ENCODE measurements around the gene EXOG.

The EXOG gene

GRCh38 chr3:38549486-38549885, 53.3 kb downstream of the EXOG start:
- no peak for DNase-seq

- DNase-seq = no peak
Observed at GRCh38 chr3:38549957-38550840, 54.1 kb downstream of the EXOG start.

GRCh38 chr3:38551026-38551832, 55.1 kb downstream of the EXOG start:
- DNase-seq = no peak

GRCh38 chr3:38552364-38552763, 56.2 kb downstream of the EXOG start:
- no peak for DNase-seq

- DNase-seq = no peak
Observed at GRCh38 chr3:38553071-38553470, 56.9 kb downstream of the EXOG start.

GRCh38 chr3:38554127-38554827, 58.1 kb downstream of the EXOG start:
- DNase-seq = no peak

- no peak for DNase-seq
Observed at GRCh38 chr3:38555149-38555840, 59.2 kb downstream of the EXOG start.

GRCh38 chr3:38555926-38556325, 59.8 kb downstream of the EXOG start:
- DNase-seq = no peak

- no peak for DNase-seq
Observed at GRCh38 chr3:38556640-38557358, 60.7 kb downstream of the EXOG start.

GRCh38 chr3:38558864-38559263, 62.7 kb downstream of the EXOG start:
- no peak for DNase-seq

- DNase-seq = no peak
Observed at GRCh38 chr3:38560284-38560683, 64.1 kb downstream of the EXOG start.

- DNase-seq = no peak
Observed at GRCh38 chr3:38560996-38561717, 65.0 kb downstream of the EXOG start.

GRCh38 chr3:38561746-38562466, 65.8 kb downstream of the EXOG start:
- no peak for DNase-seq

- no peak for DNase-seq
Observed at GRCh38 chr3:38562467-38562925, 66.4 kb downstream of the EXOG start.

- DNase-seq = no peak
Observed at GRCh38 chr3:38563070-38563885, 67.1 kb downstream of the EXOG start.

- DNase-seq = no peak
Observed at GRCh38 chr3:38563886-38564270, 67.7 kb downstream of the EXOG start.

- DNase-seq = no peak
Observed at GRCh38 chr3:38564631-38565338, 68.6 kb downstream of the EXOG start.

- no peak for DNase-seq
Observed at GRCh38 chr3:38565339-38566214, 69.4 kb downstream of the EXOG start.
